ENCODE measurements around the gene SYNPR. TPM values are rescaled to one million over a fixed set of nuclear protein-coding genes. Genes with fewer than 3 reads are reported as not detected.

Gene SYNPR
- total RNA-seq, 1 experiment from 2014 or later = 0.17 TPM

- no peak overlapping the region for H3K4me3 Mint-ChIP-seq
- DNase-seq = no peak
- H3K9ac ChIP-seq (ENCODE audit: extremely low read depth, insufficient read length, low read length) = no peak overlapping the region
- no peaks in the 10 kb centered on the region for H3K4me1 ChIP-seq (ENCODE audit: insufficient read depth, low read length)
- H3K79me1 ChIP-seq (ENCODE audit: insufficient read depth, low read depth, low read length, poor library complexity, severe bottlenecking) = no peaks in the 10 kb centered on the region
- no peak overlapping the region for H3K27ac ChIP-seq (ENCODE audit: insufficient read length, low read depth, low read length)
- H3K27me3 ChIP-seq (ENCODE audit: insufficient read depth, low read length) = no peaks in the 10 kb centered on the region
- H3T11ph ChIP-seq (ENCODE audit: low read length) = no peak overlapping the region
- H3K4ac ChIP-seq (ENCODE audit: low read depth, low read length) = no peak overlapping the region
- no peak overlapping the region for H4K8ac ChIP-seq (replicated peaks; ENCODE audit: insufficient read length, low read depth, low read length)
- no peak overlapping the region for H2AK5ac ChIP-seq (ENCODE audit: insufficient read length, low read length)
- H2BK20ac ChIP-seq (ENCODE audit: low read depth, low read length, poor library complexity, severe bottlenecking) = no peak overlapping the region
- WGBS (ENCODE audit: extremely low coverage, insufficient read length, low lambda C conversion rate) = no CpG with 5 or more reads among the region's 4 CpGs
- H3K4me2 ChIP-seq (ENCODE audit: insufficient read depth, insufficient read length, low read length) = no peak overlapping the region
- no peaks in the 10 kb centered on the region for H3K27me3 Mint-ChIP-seq (ENCODE audit: low read depth)
- H3K14ac ChIP-seq (ENCODE audit: insufficient read depth, low read length) = no peak overlapping the region
- H2BK15ac ChIP-seq (ENCODE audit: low read depth, low read length) = no peak overlapping the region
- H3K9me3 Mint-ChIP-seq = peaks cover 3 to 10% of the 10 kb centered on the region in 2 experiments; a peak in 4 of 5 replicates
- TF ChIP-seq CTCF (conservative IDR thresholded peaks at IDR 0.05) = no peak
- H3K23ac ChIP-seq (ENCODE audit: insufficient read length, low read depth, low read length) = no peak overlapping the region
- H3K27ac Mint-ChIP-seq = no peak overlapping the region
- H4K91ac ChIP-seq (ENCODE audit: insufficient read length, low read depth, low read length) = no peak overlapping the region
- H4K20me1 ChIP-seq (ENCODE audit: control insufficient read depth, insufficient read depth, insufficient read length) = no peaks in the 10 kb centered on the region
- peaks cover 0 to 2% of the 10 kb centered on the region in 2 experiments; a peak in 2 of 4 replicates for H3K4me1 Mint-ChIP-seq
- H2BK5ac ChIP-seq (ENCODE audit: insufficient read length, low read length) = no peak overlapping the region
- peaks cover 5% of the 10 kb centered on the region for H3K9me3 ChIP-seq (ENCODE audit: control insufficient read depth, low read depth, low read length)
- peaks cover 4 to 10% (median 7%) of the 10 kb centered on the region in 3 experiments; a peak in 6 of 7 replicates for H3K36me3 Mint-ChIP-seq (ENCODE audit: insufficient read depth in 1 of 3, low read depth in 3 of 3)
- H3K56ac ChIP-seq (ENCODE audit: insufficient read length, low read depth, low read length) = no peak overlapping the region
- H2BK12ac ChIP-seq (ENCODE audit: insufficient read length, low read depth, low read length) = no peak overlapping the region
- H2BK120ac ChIP-seq (ENCODE audit: low read depth, low read length, poor library complexity, severe bottlenecking) = no peak overlapping the region
- no peak overlapping the region for H3K18ac ChIP-seq (ENCODE audit: insufficient read length, low read depth, low read length)
- no peaks in the 10 kb centered on the region for H3K79me2 ChIP-seq (ENCODE audit: insufficient read depth, low read length)
- H3K23me2 ChIP-seq (ENCODE audit: insufficient read length, low read depth, low read length, poor library complexity, severe bottlenecking) = no peaks in the 10 kb centered on the region
- H4K5ac ChIP-seq (ENCODE audit: insufficient read length, low read depth, low read length) = no peak overlapping the region
- H2AFZ ChIP-seq (ENCODE audit: low read length) = no peak overlapping the region
Measured at GRCh38 chr3:63294332-63294731, 16.2 kb downstream of the SYNPR start.

Measured in H9 (cell line).